M059J (cell line): Measurements from ENCODE around the gene RIMS1. TPM values are rescaled to one million over a fixed set of nuclear protein-coding genes. Genes with fewer than 3 reads are reported as not detected.
A peak's percentile ranks its signal among the peaks of the same experiment; 100 is the strongest.

Experiments used
- DNase-seq: peaks from one replicate; pipeline ENCODE4 v3.0.0-alpha.2; 2012; ENCODE audit warnings: low read depth
- total RNA-seq: library from RNA; depleted of rRNA; stranded (reverse); fragments of >200 nt; shearing (Covaris generic); gene quantifications from 2 replicates; pipeline ENCODE4 v1.2.3, GENCODE V29; 2014; rRNA removed

The RIMS1 gene, protein sequence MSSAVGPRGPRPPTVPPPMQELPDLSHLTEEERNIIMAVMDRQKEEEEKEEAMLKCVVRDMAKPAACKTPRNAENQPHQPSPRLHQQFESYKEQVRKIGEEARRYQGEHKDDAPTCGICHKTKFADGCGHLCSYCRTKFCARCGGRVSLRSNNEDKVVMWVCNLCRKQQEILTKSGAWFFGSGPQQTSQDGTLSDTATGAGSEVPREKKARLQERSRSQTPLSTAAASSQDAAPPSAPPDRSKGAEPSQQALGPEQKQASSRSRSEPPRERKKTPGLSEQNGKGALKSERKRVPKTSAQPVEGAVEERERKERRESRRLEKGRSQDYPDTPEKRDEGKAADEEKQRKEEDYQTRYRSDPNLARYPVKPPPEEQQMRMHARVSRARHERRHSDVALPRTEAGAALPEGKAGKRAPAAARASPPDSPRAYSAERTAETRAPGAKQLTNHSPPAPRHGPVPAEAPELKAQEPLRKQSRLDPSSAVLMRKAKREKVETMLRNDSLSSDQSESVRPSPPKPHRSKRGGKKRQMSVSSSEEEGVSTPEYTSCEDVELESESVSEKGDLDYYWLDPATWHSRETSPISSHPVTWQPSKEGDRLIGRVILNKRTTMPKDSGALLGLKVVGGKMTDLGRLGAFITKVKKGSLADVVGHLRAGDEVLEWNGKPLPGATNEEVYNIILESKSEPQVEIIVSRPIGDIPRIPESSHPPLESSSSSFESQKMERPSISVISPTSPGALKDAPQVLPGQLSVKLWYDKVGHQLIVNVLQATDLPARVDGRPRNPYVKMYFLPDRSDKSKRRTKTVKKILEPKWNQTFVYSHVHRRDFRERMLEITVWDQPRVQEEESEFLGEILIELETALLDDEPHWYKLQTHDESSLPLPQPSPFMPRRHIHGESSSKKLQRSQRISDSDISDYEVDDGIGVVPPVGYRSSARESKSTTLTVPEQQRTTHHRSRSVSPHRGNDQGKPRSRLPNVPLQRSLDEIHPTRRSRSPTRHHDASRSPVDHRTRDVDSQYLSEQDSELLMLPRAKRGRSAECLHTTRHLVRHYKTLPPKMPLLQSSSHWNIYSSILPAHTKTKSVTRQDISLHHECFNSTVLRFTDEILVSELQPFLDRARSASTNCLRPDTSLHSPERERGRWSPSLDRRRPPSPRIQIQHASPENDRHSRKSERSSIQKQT (N-terminal part only)
- 0.34 and 0.76 TPM in 2 replicates for total RNA-seq

DNA sequence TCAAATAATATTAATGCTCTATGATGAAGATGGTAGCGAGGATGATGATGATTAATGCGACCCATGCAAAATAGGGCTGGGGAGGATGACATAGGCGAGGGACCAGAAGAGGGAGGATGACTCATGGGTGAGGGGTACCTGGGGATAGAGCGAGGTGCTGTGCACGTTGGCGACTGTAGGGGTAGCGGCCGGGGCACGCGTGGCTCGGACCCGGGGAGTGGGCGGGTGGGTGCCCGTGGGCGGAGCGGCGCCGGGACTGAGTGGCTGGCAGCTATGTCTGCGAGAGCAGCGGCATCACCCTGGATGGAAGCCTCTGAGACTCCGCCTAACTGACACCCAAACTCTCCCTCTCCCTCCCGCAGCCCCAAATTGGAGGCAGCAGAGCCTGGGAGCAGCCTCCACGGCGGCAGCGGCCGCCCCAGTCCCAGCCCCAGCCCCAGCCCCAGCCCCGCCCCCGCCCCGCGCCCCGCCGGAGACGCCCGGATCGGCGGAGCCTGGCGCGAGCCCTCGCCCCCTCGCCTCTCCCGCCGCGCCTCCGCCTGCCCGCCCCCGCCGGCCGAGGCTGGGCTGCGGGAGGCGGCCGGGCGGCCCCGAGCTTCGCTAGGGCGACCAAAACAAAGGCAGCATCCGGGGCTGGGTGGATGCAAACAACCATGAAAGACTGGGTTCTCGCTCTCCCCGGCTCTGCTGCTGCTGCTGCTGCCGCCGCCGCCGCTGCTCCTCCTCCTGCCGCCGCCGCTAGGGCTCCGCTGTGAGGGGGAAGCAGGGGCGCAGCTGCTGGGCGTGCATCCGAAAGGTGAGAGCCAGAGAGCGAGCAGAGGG lies at the start of gene RIMS1:
Gene RIMS1 (plus strand): TSS at position 367 of the 822 bp plus-strand sequence. CDS start 474 bp downstream, outside the sequence.
- peak; percentile 8 for DNase-seq

DNA sequence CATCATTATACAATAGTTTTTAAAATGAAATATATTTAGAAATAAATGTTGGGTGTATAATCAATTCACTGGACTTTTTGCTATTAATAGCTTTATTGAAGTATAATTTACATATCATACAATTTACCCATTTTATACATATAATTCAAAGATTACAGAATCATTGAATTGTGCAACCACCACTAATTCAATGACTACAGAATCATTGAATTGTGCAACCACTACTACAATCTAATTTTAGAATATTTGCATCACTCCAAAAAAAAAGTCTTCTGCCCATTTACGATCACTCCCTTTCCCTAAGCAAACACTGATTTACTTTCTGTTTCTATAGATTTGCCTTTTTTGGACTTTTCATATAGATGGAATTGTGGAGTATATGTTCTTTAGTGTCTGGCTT lies 35.1 kb upstream of the RIMS1 start:
- DNase-seq: no peak

DNA sequence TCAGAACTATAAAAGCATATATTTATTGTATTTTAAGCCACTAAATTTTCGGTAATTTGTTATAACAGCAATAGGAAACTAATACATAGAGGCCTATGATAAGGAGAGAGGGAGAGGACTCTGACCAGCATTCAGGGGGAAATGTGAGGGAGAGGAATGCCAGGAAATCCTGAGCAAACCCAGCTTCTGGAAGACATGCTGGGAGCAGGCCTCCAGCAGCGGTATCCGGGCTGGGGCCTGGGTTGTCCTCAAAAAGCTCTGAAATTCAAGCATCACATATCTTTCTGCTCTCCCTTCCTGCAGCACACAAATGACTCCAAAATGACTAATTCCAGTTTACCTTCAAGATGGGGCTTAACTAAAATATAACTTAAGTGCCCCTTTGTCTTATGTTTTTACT lies 33.4 kb upstream of the RIMS1 start:
- DNase-seq: no peak

DNA sequence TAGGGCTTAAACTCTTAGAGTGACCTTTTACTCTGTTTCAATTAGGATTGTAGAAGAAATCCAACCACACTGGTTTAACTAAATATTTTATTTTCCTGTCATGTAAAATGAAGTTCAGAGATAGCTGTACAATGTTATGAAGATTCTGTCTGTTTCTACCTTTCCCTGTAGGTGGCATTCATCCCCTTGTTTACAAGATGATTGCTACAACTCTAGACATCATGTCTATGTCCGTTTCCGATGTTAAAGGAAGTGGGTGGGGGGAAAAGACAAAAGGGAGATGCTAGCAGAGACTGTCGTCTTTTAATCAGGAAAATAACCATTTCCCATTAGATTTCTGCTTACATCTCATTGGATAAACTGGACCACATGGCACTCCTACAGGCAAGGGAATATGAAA lies 30.9 kb upstream of the RIMS1 start:
- peak; percentile 14 for DNase-seq

DNA sequence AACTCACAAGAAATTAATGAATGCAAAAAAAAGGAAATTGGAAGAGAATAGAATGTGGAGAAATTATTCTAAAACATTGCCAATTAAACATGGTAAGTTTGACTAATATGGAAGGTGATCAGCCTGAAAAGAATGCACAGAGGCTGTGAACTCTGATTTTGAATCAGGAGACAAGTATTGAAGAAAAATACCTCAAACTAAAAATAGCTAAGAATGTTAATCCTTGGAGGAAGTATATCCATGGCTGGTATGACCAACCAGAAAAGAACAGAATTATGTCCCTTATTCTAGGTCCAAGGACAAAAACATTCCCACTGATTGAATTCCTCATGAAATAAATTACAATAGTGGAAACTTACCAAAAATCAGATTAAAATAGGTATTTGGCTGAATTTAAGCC lies 7.3 kb upstream of the RIMS1 start:
- DNase-seq: peak; percentile 25

DNA sequence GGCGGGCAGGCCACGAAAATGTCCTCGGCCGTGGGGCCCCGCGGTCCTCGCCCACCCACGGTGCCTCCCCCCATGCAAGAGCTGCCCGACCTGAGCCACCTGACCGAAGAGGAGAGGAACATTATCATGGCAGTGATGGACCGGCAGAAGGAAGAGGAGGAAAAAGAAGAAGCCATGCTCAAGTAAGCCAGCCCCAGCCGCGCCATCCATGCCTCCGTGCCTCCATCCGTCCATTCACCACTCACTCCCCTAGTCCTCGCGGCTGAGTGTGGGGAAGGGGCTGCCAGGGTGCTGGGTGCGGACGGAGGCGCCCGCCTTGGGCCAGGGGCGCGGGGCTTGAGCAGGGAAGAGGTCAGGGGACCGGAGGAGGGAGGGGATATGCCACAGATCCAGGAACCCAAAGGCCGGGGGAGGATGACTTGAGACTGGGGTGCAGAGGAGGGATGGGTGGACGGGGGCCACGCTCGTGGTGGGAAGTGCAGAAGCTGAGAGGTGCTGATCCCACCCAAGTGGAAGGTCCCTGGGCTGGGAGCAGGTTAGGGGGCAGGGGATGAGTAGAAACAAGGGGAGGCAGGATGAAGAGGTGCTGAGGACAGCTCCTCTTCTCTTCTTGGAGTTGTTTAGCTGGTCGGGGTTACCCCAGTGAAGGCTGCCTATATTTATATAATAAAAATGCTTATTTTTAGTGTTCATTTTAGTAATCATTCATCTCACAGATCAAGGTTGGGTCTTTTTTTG lies 825 bp downstream of the RIMS1 start:
- no peak for DNase-seq

DNA sequence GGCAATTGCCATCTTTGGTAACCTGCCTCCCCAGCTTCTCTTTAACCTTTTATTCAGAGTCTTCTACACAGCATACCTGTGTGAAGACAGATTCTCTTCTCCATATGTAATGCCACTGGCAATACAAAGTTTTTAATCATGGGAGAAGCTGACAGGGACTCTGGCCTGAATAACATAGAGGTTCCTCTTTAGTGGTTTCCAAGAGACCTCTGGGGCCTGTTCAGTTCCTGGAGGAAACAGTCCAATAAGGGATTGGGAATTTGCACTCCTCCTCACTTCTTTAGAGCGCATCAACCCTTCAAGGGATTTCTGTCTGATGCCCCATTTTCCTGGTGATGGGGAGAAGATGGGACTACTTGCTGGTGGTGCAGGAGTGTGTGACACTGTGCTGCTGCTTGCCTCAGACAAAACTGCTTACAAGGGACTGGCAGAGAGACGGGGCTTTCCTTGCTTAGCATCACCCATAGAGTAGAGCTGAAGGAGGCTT lies 1.4 kb downstream of the RIMS1 start:
- DNase-seq: no peak

DNA sequence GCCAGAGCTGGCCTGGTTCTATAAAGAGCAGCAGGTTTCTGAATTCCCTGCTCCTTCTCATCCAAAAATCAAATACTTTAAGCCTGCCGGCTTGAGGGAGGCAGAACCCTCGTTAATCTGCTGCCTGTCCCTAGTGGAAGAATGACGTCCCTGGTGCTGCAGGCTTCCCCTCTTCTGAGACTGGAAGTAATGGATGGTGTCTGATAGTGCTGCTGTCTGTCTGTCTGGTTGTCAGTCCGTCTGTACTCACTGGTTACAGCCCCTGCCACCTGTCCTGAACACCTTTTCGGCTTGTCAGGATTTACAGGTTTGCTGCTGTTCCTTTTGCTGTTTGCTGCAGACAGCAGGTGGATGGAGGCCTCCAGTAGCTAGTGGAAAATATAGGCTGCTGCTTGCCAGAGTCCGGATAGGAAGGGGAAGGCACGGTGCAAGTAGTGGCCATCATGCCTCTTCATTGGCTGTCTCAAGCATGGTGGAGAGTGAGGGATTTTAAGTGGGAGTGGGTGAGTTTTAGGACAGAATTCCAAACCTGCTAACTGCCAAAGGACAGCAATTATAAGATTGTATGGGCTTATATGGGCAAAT lies 2.5 kb downstream of the RIMS1 start:
- no peak for DNase-seq

DNA sequence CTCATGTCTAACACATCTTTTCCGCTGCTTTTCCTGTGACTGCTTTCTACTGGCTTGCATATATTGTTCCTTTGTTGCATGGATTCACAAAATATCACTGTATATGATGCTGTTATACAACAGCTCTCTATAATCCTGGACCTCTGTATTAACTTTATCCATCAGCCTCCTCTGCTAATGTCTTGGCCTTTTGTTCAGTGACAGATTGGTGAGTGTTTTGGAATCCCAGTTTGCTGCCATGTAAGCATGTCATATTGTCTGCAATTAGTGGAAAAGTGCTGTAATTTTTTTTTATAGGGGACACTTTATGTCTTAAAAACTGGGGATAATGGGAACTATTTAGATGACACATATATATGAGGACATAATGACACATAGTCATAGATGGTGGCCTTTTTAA lies 3.0 kb downstream of the RIMS1 start:
- no peak for DNase-seq

DNA sequence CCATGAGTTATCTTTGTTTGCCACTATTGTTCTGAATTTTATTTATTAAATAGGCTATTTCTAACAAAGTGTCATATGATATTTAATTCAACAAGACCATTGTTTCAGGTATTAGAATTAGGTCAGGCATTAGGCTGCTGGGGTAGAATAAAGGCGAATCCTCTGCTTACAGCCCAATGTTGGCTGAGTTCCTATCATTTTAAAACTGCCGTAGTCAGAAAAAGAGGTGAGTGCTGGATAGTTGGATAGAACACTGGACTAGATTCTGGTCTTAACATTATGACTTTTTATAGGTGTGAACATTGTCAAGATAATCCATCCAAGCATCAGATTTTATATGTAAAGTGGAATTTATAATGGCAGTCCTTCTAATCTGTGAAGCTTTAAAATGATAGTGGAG lies 6.3 kb downstream of the RIMS1 start:
- no peak for DNase-seq

DNA sequence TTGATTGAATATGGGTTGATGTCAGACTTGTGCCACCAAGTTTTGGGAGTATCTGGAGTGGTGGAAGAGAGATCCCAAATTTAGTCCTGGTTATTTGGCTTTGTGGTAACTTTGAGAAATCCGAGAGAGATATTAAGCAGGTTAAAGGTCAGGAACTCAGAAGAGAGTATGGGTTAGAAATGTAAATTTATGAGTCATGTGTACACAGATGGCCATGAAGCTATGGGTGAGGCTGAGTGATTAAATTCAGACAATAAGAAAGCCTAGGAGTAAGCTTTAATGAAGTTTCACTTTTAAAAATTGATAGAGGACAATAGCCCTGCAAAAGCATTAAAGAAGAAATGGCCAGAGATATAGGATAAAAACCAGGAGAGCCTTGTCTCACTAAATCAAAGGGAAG lies 14.3 kb downstream of the RIMS1 start:
- no peak for DNase-seq

DNA sequence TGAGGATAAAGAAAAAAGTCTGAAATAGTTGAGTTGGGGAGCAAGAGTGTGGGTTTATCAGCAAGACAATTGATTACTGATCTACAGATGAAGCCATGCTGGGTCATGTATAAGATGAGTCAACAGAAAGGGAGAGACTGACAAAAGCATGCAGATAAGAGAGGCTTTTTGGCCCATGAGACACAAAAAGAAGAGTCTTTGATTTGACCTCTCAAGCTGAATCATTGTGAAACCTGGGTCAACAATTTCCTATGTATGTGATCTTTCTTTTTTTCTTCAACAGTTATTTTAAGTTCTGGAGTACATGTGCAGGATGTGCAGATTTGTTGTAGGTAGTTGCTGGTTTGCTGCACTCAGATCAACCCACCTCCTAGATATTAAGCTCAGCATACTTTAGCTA lies 15.9 kb downstream of the RIMS1 start:
- no peak for DNase-seq

DNA sequence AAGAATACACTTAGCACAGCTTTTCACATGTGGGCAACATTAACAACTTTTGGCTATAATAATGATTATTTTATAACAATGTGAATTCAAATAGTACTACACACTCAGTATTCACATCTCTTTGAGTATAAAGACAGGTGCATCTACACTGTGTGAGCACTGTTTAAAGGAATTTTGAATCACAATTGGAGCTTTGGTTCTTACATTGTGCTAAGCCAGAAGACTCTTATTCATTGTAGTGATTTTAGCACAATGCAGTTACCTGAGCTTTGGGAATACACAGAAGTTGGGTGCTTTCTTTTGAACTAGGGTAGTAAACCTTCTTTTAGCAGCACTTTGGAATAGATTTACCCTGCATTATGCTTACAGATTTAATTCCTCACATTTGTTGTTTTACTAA lies 20.5 kb downstream of the RIMS1 start:
- no peak for DNase-seq

DNA sequence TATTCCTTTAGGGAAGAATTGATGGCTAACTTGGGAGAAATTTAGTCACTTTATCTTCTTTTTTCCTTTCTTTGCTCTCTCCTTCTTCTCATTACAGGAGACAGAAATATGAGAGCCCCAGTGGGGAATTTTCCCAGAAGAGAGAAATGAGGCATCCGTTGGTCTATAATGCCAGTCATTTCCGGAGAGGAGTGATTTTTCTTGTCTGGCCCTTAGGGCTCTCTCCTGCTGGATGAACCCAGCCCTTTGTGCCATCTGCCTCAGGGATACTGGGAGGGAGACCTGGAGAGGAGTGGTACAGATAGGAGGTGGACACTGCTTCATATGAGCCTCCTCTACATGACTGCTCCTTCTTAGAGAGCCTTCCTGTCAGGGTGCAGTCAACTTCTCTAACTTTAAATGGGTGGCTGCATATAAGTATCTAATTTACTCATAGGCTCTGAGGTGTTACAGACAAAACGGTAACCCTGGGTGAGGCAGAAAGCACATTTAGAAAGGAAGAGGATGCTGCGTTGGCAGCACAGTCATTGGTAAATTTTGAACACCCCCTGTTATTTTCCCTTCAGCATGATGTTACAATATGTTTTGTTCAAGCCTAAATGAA lies 21.9 kb downstream of the RIMS1 start:
- no peak for DNase-seq

DNA sequence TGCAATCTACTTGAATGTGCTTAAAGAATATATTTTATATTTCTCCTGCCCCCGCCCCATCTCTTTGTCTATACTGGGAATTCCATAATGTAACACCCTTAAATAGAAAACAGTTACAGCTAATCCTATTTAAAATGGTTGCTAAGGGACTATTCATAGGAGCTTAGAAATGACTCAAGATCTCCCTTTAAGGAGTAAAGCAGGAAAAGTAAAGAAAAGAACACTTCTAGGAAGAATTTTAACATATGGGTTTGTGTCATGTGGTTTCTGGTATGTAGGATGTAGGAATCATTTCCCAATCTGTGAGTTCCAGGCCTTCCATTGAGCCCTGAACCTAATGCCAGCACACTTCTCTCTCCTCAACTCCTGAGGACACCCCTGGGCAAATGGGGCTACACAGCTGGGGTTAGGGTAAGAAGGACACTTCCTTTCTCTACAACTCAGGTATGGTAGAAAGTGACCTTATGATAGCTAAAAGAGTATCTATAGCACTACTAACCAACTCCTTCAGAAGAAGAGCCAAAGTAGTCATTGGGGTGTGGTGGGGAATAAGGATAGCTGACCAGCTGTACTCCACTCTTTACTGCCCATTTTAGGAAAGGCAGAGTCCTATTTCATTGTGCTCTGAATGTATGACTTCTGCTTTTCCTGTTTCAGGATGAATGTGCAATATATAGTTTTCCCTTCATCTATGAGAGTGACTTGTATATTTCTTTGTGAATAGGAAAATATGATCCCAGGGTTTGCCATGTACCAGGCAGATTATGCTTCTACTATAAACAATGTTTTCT lies 27.3 kb downstream of the RIMS1 start:
- no peak for DNase-seq

DNA sequence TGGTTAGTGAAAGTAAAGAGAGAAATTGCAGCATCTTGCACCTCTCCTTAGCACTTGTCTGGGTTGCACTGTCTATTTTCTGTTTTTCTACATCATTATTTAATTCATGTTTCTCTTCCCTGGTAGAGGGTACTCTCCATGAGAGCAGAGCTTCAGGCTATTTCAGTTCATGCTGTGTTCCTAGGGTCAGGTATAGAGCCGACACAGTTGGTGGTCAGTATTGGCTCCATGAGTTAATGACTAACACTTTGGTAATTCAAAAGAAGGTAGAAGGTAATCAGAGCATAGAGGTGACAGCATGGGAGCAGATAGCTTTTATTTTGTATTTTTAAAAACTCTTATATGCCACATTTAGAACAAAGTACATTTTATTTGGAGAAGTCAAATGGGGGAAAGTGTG lies 42.7 kb downstream of the RIMS1 start:
- DNase-seq: no peak

DNA sequence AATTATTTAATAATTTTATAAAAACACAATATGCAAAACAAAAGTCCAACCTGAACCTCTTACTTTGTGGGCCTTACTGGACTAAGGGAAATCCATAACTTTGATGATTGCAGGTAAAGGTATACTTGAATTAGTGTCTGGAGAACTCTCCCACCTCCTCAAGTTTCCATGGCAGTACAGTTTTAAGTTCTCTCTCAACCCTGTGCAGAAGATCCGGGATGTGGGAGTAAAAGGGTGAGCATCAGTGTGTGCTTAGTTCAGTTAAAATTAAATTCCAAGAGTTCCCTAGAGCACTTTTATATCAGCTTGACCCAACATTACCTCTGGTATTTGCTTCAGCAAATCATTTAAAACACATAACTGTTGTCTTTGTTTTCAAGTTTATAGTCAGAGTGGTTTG lies 47.5 kb downstream of the RIMS1 start:
- no peak for DNase-seq

DNA sequence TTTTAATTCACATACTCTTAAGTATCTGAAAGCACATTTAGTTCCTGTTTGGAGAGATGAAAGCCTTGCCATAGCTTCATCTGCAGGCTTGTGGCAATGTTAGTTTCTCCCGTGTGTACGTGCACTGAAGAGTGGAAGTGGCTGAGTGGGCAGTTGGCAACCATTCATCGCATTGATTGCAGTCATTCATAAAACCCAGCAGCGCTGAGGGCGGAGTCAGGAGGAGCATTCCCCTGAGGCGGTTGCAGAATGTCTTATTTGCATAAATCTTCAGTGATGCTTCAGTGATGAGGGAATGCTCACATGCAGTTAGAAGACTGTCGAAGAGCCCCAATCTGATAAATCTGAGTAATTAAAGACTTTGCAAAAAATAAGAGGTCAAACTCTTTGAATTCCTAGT lies 79.1 kb downstream of the RIMS1 start:
- peak; percentile 11 for DNase-seq

DNA sequence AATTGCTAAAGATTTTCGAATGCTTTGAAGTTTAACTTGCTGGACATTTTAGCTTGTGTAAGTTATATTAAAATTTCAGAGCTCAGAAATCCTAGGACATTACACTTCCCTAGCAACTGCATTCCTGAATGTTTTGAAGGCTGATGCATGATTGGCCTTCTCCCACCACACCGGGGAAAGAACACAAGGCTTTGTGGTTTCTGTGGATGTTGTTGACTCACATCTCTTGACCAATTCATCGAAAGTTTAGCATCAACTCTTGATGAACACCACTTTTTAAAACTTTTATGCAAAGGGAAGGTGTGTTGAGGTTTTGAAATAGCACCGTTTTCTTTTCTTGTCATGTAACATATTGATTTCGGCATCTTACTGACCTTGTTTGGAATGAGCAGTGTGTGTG lies 81.1 kb downstream of the RIMS1 start:
- peak; percentile 52 for DNase-seq
